GM23248 (cell line): Measurements from ENCODE around the gene TUBB.

Experiments
- EZH2 ChIP-seq: fragments of 200-600 bp; sonication (generic); IDR thresholded peaks from 2 replicates; pipeline ENCODE4 v1.6.1; 2018; ENCODE audit warnings: antibody characterized with exemption, mild to moderate bottlenecking; ENCODE audit not compliant: insufficient read depth, poor library complexity, severe bottlenecking
- EZH2phosphoT487 ChIP-seq: fragments of 200-600 bp; sonication (generic); IDR thresholded peaks from 2 replicates; pipeline ENCODE4 v1.6.1; 2018; ENCODE audit warnings: antibody characterized with exemption, moderate library complexity, mild to moderate bottlenecking, low read depth; ENCODE audit not compliant: insufficient read depth

DNA sequence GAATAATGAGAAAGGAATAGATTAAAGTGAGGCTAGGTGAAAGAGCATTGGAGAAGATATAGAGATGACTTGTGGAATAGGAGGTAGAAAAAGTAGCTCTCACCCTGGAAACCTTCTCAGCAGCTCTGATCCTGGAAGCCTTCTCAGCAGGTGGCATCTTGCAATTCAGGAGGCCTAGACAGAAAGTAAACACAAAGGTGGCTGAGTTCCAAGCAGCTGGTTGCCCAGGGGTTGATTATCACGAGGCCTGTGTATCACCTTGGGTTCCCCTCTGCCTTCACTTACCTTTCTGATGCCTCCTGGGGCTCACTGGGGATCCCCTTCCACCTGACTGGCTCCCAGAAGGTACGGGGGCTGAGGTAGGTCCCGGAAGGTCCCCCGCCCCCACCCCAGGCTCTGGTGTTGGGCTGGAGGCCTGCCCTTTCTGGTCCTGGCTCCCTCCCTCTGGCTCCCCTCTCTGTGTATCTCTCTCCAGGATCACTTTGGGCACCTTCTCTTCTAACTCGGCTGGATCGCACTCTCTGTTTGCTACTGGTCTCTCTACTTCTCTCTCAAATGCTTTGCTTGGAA, 12.8 kb upstream of the TUBB start:
- TF ChIP-seq EZH2 (no peak), EZH2phosphoT487 (no peak)
